ENCODE data around the gene CDC42EP4. TPM values are rescaled to one million over a fixed set of nuclear protein-coding genes. Genes with fewer than 3 reads are reported as not detected.

The CDC42EP4 gene
- total and polyA plus RNA-seq, 10 of the 15 experiments (the other 5 are each of a cell fraction or from before 2014, with no cell fraction given): 0.05 to 7.1 (median 2.7) TPM

DNA sequence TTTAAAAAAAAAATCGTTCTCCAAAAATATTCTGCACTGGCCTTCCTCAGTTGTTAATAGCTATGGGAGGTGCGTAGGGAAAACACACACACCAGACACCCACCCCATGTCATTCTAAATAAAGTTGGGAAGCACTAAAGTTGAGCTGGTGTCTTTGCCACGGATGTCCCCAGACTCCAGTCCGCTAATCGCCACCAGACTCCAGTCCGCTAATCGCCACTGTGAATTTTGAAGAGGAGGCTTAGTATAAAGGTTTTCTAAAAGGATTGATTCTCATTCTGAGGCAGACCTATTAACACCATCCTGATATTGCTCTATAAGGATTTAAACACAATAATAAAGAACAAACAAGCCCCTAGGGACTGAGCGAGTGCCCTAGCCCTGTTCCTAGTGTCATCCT is 27.4 kb downstream of the CDC42EP4 start:
- DNase-seq (ENCODE audit: low read depth, low spot score) (no peak), ATAC-seq (no peak), FAIRE-seq (no peak)
- peaks cover 3 to 11% of the 10 kb centered on the region in 2 experiments; a peak in 2 of 4 replicates for H3K36me3 ChIP-seq (ENCODE audit: control insufficient read depth in 2 of 2, insufficient read depth in 2 of 2, low read length in 1 of 2)
- H3K4me1 ChIP-seq (ENCODE audit: control insufficient read depth, insufficient read depth, low read length): peaks cover 17% of the 10 kb centered on the region
- no peak overlapping the region for H3K4me3 ChIP-seq
- H3K4me2 ChIP-seq (ENCODE audit: control insufficient read depth, insufficient read depth): no peak overlapping the region
- H3K79me2 ChIP-seq (ENCODE audit: control insufficient read depth, insufficient read depth, low read length): no peaks in the 10 kb centered on the region
- H3K9ac ChIP-seq (ENCODE audit: control insufficient read depth, insufficient read depth, low read length): no peak overlapping the region
- TF ChIP-seq ZZZ3 (IDR thresholded peaks at IDR 0.05; ENCODE audit: control insufficient read depth, insufficient read length, low read depth) (no peak), E2F8 (IDR thresholded peaks at IDR 0.05; ENCODE audit: low read depth, partially characterized antibody) (no peak), FOXK2 (IDR thresholded peaks at IDR 0.05) (no peak), ZNF384 (IDR thresholded peaks at IDR 0.05; ENCODE audit: borderline replicate concordance, low read depth, low read length) (no peak)
- in situ Hi-C loops (cut with MboI): no loop called here
- ChIA-PET SMC1A (ENCODE audit: uncharacterized antibody, unreplicated experiment) (interaction anchor here (1.5 to 5.6 kb wide), 3 partner anchors 13 to 33 kb away, joined by 4 to 29 read pairs (median 28); partner anchors contain the start of gene CDC42EP4), RAD21 (ENCODE audit: unreplicated experiment) (interaction anchor here (0.6 to 1.7 kb wide), 3 partner anchors 14 to 29 kb away, joined by 4 to 5 read pairs (median 5); no protein-coding TSS in a partner anchor), POLR2A (interaction anchor here (0.5 to 1.4 kb wide), 2 partner anchors 13 to 14 kb away, joined by 3 read pairs; no protein-coding TSS in a partner anchor), CTCF (interaction anchor here (2.4 kb wide), 1 partner anchor 14 kb away, joined by 8 read pairs; no protein-coding TSS in a partner anchor)
- intact Hi-C loops (cut with micrococcal nuclease; ENCODE audit: unreplicated experiment): no loop called here
- BruUV-seq (replicated peaks): no TSS peak
- WGBS (ENCODE audit: insufficient coverage, insufficient replicate concordance, low lambda C conversion rate, missing lambda C conversion rate): 68% methylated on average over 8 of the region's 8 CpGs
- H2AFZ ChIP-seq (ENCODE audit: control insufficient read depth, low read depth, low read length): no peak overlapping the region
- H3K9me3 ChIP-seq (replicated peaks; ENCODE audit: control insufficient read depth, insufficient read depth, low read length): no peaks in the 10 kb centered on the region
- no peak overlapping the region for H3K27ac ChIP-seq (ENCODE audit: control insufficient read depth, insufficient read depth)
- no peaks in the 10 kb centered on the region for H3K27me3 ChIP-seq (replicated peaks in 1 of 2; ENCODE audit: control insufficient read depth in 2 of 2, insufficient read depth in 2 of 2, low read length in 1 of 2)
- H4K20me1 ChIP-seq (ENCODE audit: control insufficient read depth, insufficient read depth): no peaks in the 10 kb centered on the region

All from GM12878 (cell line).